Endothelial cell of umbilical vein (primary cell): ENCODE measurements around the gene UNCX. TPM values are rescaled to one million over a fixed set of nuclear protein-coding genes. Genes with fewer than 3 reads are reported as not detected.

Source experiments
- BruUV-seq: library from RNA; stranded (reverse); fragments of 400-500 nt; replicated peaks from 2 replicates; lab custom pipeline; 2021; lab: Mats Ljungman, UMichigan
- CTCF ChIA-PET: fragments of 300-600, 350-600 bp; sonication (Branson Sonifier 250); formaldehyde crosslinking; loops from one replicate; lab custom pipeline; 2021; ENCODE audit warnings: antibody characterized with exemption, inconsistent platforms; lab: Charles Lee
- POLR2A ChIA-PET: fragments of 300-600, 350-600 bp; sonication (Branson Sonifier 250); formaldehyde crosslinking; loops from one replicate; lab custom pipeline; 2021; ENCODE audit warnings: antibody characterized with exemption, inconsistent platforms; lab: Charles Lee
- DNase-seq: peaks from one replicate; pipeline ENCODE4 v3.0.0-alpha.2; 2011; ENCODE audit warnings: low read depth, low spot score
- FAIRE-seq: peaks from 2 replicates; lab custom pipeline; 2011; peaks lifted over from hg19 to GRCh38; lab: Jason Lieb, UNC
- H2AFZ ChIP-seq: 2 replicates; pipeline ENCODE4 v1.6.0; 2012; ENCODE audit warnings: low read depth, low read length, control low read depth, inconsistent platforms
- H3K27ac ChIP-seq: 2 replicates; pipeline ENCODE4 v1.5.1; 2011; ENCODE audit warnings: low read depth, mild to moderate bottlenecking, control low read depth, low read length, moderate library complexity; ENCODE audit not compliant: insufficient read depth
- H3K27me3 ChIP-seq, 2 experiments: 2 replicates each; pipeline versions ENCODE4 v1.6.0 to v1.6.1; 2011; ENCODE audit warnings: low read length in 2 of 2, mixed read lengths in 1 of 2; ENCODE audit not compliant: control insufficient read depth in 2 of 2, insufficient read depth in 2 of 2
- H3K36me3 ChIP-seq, 2 experiments: 2 replicates in 1 of 2; 3 replicates in 1 of 2; pipeline ENCODE4 v1.5.1; 2011; ENCODE audit warnings: low read length in 2 of 2, mild to moderate bottlenecking in 1 of 2, moderate library complexity in 1 of 2; ENCODE audit not compliant: control insufficient read depth in 2 of 2, insufficient read depth in 2 of 2; ENCODE audit errors: extremely low read depth in 1 of 2
- H3K4me1 ChIP-seq: 3 replicates; pipeline ENCODE4 v1.5.1; 2011; ENCODE audit warnings: mild to moderate bottlenecking, low read length; ENCODE audit not compliant: control insufficient read depth, insufficient read depth; ENCODE audit errors: extremely low read depth
- H3K4me2 ChIP-seq: 2 replicates; pipeline ENCODE4 v1.6.1; 2011; ENCODE audit warnings: low read length, control low read depth, mixed read lengths; ENCODE audit not compliant: insufficient read depth
- H3K4me3 ChIP-seq, 3 experiments: fragments of 200-600 bp in 1 of 3; sonication (generic), shearing (Covaris generic) in 1 of 3; replicated peaks in 1 of 3; 2 replicates each; pipeline ENCODE4 v1.5.1; 2011 to 2016; ENCODE audit warnings: control low read depth in 3 of 3, low read length in 3 of 3, mild to moderate bottlenecking in 2 of 3, inconsistent platforms in 1 of 3, low read depth in 1 of 3, moderate library complexity in 1 of 3; ENCODE audit not compliant: insufficient read depth in 1 of 3
- H3K79me2 ChIP-seq: 2 replicates; pipeline ENCODE4 v1.6.0; 2012; ENCODE audit warnings: low read length, inconsistent platforms; ENCODE audit not compliant: control insufficient read depth, insufficient read depth
- H3K9ac ChIP-seq: replicated peaks from 2 replicates; pipeline ENCODE3; 2011; ENCODE audit warnings: low read length, control low read depth; ENCODE audit not compliant: insufficient read depth; ENCODE audit errors: extremely low read depth
- H3K9me1 ChIP-seq: replicated peaks from 3 replicates; pipeline ENCODE4 v1.6.0; 2011; ENCODE audit warnings: mild to moderate bottlenecking, low read length; ENCODE audit not compliant: control insufficient read depth, insufficient read depth; ENCODE audit errors: extremely low read depth
- H3K9me3 ChIP-seq: replicated peaks from 2 replicates; pipeline ENCODE4 v1.5.1; 2012; ENCODE audit warnings: low read length, inconsistent platforms; ENCODE audit not compliant: control insufficient read depth, insufficient read depth
- H4K20me1 ChIP-seq: replicated peaks from 2 replicates; pipeline ENCODE3; 2011; ENCODE audit warnings: mild to moderate bottlenecking, low read length; ENCODE audit not compliant: control insufficient read depth, insufficient read depth; ENCODE audit errors: extremely low read depth
- CTCF ChIP-seq, 2 donors: IDR thresholded peaks; 1 replicate in 1 of 2; 2 replicates in 1 of 2; pipeline ENCODE4 v1.5.1; 2011; ENCODE audit warnings: low read length in 2 of 2, mild to moderate bottlenecking in 2 of 2, moderate library complexity in 2 of 2, control low read depth in 1 of 2, inconsistent platforms in 1 of 2, low read depth in 1 of 2; ENCODE audit not compliant: insufficient read depth in 1 of 2; ENCODE audit errors: extremely low read depth in 1 of 2
- EZH2 ChIP-seq: IDR thresholded peaks from 2 replicates; pipeline ENCODE4 v1.6.1; 2012; ENCODE audit warnings: borderline replicate concordance, low read depth, mild to moderate bottlenecking, moderate library complexity, low read length, inconsistent platforms; ENCODE audit not compliant: severe bottlenecking
- FOS ChIP-seq: IDR thresholded peaks from 2 replicates; pipeline ENCODE4 v1.6.1; 2011; ENCODE audit warnings: mild to moderate bottlenecking, low read length, moderate library complexity, borderline replicate concordance; ENCODE audit not compliant: insufficient read depth
- JUN ChIP-seq: IDR thresholded peaks from 2 replicates; pipeline ENCODE4 v1.6.1; 2011; ENCODE audit warnings: borderline replicate concordance, low read depth; ENCODE audit not compliant: insufficient read length, insufficient read depth
- MAX ChIP-seq: IDR thresholded peaks from 2 replicates; pipeline ENCODE4 v1.6.1; 2011; ENCODE audit not compliant: insufficient read depth, insufficient read length
- MYC ChIP-seq: IDR thresholded peaks from one replicate; pipeline ENCODE4 v1.6.1; 2011; ENCODE audit warnings: mild to moderate bottlenecking, low read depth, low read length
- POLR2A ChIP-seq: IDR thresholded peaks from 2 replicates; pipeline ENCODE4 v1.6.1; 2012; ENCODE audit warnings: low read depth, mild to moderate bottlenecking, control low read depth, low read length
- POLR2AphosphoS5 ChIP-seq: IDR thresholded peaks from 2 replicates; pipeline ENCODE4 v1.6.1; 2012; ENCODE audit warnings: low read depth, mild to moderate bottlenecking, control low read depth, low read length, moderate library complexity; ENCODE audit not compliant: insufficient read depth
- dilution Hi-C: fragments of 300-500 bp; cut with MboI; formaldehyde crosslinking; loops from one replicate; pipeline ENCODE4 v1.15.0; 2019; ENCODE audit warnings: low sequenced_read_pairs; ENCODE audit not compliant: extremely low pct_ligation_motif_present
- intact Hi-C: fragments of 100-400 bp; cut with micrococcal nuclease; formaldehyde crosslinking; loops from one replicate; pipeline ENCODE4 v1.10.0; 2022
- polyA plus RNA-seq, 4 experiments: library from polyadenylated mRNA; depleted of rRNA in 3 of 4; stranded (reverse) in 3 of 4; unstranded in 1 of 4; fragments of >200 nt; gene quantifications; 2 replicates each; pipeline versions ENCODE4 v1.2.1 to v1.2.3, GENCODE V29; 2011 to 2012; ENCODE audit warnings: missing spikeins in 1 of 4
- total RNA-seq: library from RNA; stranded (reverse); gene quantifications from 2 replicates; pipeline ENCODE4 v1.2.3, GENCODE V29; 2021

The UNCX gene
- total and polyA plus RNA-seq, 2 donors (not counting 3 experiments of a cell fraction or from before 2014, with no cell fraction given), result not detected

- Histone ChIP-seq H2AFZ (no peak overlapping the region), H3K27ac (no peak overlapping the region), H3K36me3 (no peaks in the 10 kb centered on the region), H3K4me1 (no peaks in the 10 kb centered on the region), H3K9me3 (no peaks in the 10 kb centered on the region), H3K9me1 (no peaks in the 10 kb centered on the region), H4K20me1 (no peaks in the 10 kb centered on the region), H3K4me3 (no peak overlapping the region), H3K9ac (no peak overlapping the region), H3K4me2 (no peak overlapping the region), H3K79me2 (no peaks in the 10 kb centered on the region), H3K27me3 (peaks cover 39 to 49% of the 10 kb centered on the region in 2 experiments)
- intact Hi-C loops, result no loop called here
- POLR2A ChIA-PET, result interaction anchor here (0.6 kb wide), 1 partner anchor 300 kb away, joined by 7 read pairs; no protein-coding TSS in a partner anchor
- DNase-seq, result no peak
- dilution Hi-C loops, result no loop called here
- TF ChIP-seq FOS, result no peak
- TF ChIP-seq POLR2A, result no peak
- no peak for TF ChIP-seq EZH2
- no peak for TF ChIP-seq MAX
- TF ChIP-seq CTCF (IDR thresholded peaks at IDR 0.05; ENCODE audit: extremely low read depth in 1 of 2, insufficient read depth in 1 of 2, low read depth in 1 of 2, low read length in 2 of 2), result no peak
- no peak for TF ChIP-seq JUN
- no peak for TF ChIP-seq MYC
- no peak for TF ChIP-seq POLR2AphosphoS5
- BruUV-seq, result no TSS peak
- no peak for FAIRE-seq
- CTCF ChIA-PET, result interaction anchor here (0.8 to 1.6 kb wide), 4 partner anchors 27 to 254 kb away, joined by 3 to 8 read pairs (median 5); no protein-coding TSS in a partner anchor
Measured at GRCh38 chr7:1220977-1221745, 11.5 kb upstream of the UNCX start.
